Activated CD8-positive, alpha-beta memory T cell treated with anti-CD3 and anti-CD28 coated beads, Interleukin-2, amount 10 ng/mL, durations not matched to agents 7 days and 5 days (primary cell): ENCODE data around the gene MAGIX. TPM values are rescaled to one million over a fixed set of nuclear protein-coding genes. Genes with fewer than 3 reads are reported as not detected.
"Not testable (repeated sequence)": the region's sequence is repeated elsewhere in the genome, so short reads cannot be mapped to it uniquely, and the experiment has no call there.

ENCODE experiments used
- ATAC-seq: fragments of 150-1000 bp; cut with Tn5 transposase; one replicate; pipeline ENCODE4 v1.10.0; 2021; ENCODE audit warnings: moderate library complexity
- CTCF ChIA-PET: fragments of 350-600 bp; sonication (Branson Sonifier 250); formaldehyde crosslinking; loops from one replicate; lab custom pipeline; 2021; ENCODE audit warnings: antibody characterized with exemption; lab: Charles Lee
- DNase-seq: peaks from one replicate; pipeline ENCODE4 v3.0.0-alpha.2; 2020
- H3K27ac Mint-ChIP-seq: one replicate; pipeline ENCODE4 v1.8.0; 2021; ENCODE audit warnings: mild to moderate bottlenecking, mixed read lengths
- H3K27me3 Mint-ChIP-seq: one replicate; pipeline ENCODE4 v1.8.0; 2021; ENCODE audit warnings: mixed read lengths
- H3K36me3 Mint-ChIP-seq: one replicate; pipeline ENCODE4 v1.8.0; 2021; ENCODE audit warnings: mild to moderate bottlenecking, mixed read lengths
- H3K4me1 Mint-ChIP-seq: one replicate; pipeline ENCODE4 v1.8.0; 2021; ENCODE audit warnings: mixed read lengths
- H3K4me3 Mint-ChIP-seq: one replicate; pipeline ENCODE4 v1.8.0; 2021; ENCODE audit warnings: mild to moderate bottlenecking, moderate library complexity, mixed read lengths
- H3K9me3 Mint-ChIP-seq: one replicate; pipeline ENCODE4 v1.8.0; 2022; ENCODE audit warnings: low read depth, mixed read lengths
- total RNA-seq, 2 experiments: library from RNA; stranded (reverse); gene quantifications; one replicate each; pipeline ENCODE4 v1.2.3, GENCODE V29; 2021

Gene MAGIX
- total RNA-seq, 2 experiments from 2014 or later = 1.1 to 2.0 TPM

DNA sequence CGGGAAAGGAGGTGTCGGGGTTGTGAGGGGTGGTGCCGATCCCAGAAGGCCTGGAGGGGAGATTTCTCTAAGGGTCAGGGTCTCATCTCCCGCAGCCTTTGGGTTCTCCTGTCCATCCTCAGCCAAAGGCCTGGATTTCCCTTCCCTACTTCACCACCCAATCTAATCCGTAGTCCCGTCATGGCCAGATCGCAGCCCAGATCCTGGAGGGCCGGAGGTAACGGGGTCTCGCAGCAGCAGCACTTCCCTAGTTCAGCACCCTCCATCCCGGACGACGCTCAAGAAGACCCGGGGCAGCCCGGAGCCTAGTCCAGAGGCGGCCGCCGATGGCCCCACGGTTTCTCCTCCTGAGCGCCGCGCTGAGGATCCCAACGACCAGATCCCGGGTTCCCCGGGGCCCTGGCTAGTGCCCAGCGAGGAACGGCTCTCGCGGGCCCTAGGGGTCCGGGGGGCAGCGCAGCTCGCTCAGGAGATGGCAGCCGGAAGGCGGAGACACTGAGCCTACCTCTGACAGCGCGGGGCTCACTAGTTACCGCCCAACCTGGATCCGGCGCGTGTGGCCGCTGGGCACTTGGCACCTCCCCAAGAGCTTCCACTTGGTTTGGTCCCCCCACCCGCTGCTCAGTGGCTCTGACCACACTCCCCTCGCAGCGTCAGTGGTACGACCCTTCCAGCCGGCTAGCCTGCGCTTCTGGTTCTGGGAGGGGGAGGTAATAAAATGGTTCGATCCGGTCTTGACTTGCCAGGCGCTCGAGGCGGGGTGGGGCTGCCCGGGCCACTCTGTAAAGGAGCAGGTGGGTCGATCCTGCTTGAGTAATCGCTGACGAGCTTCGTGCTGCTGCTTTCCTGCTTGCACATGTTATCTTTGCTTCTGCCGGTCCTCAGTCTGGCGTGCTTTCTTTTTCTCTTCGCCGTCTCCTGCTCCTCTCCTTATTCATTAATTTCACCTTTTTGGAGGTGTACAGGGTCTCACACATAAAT is 3.6 kb downstream of the MAGIX start:
- peak; percentile 52 for ATAC-seq

GRCh38 chrX:49166914-49167739 is 4.6 kb downstream of the MAGIX start:
- Mint-ChIP-seq H3K27me3 (no peaks in the 10 kb centered on the region), H3K9me3 (no peaks in the 10 kb centered on the region), H3K4me1 (peaks cover 37% of the 10 kb centered on the region), H3K27ac (peak overlapping the region; percentile 96), H3K36me3 (no peaks in the 10 kb centered on the region), H3K4me3 (peak overlapping the region; percentile 81)
- DNase-seq (peak; percentile 81), ATAC-seq (peak; percentile 38)
- CTCF ChIA-PET = interaction anchor here (0.7 to 4.2 kb wide), 8 partner anchors 10 to 276 kb away, joined by 3 to 31 read pairs (median 4); no protein-coding TSS in a partner anchor

More for the DNA sequence above, 3.6 kb downstream of the MAGIX start:
- Mint-ChIP-seq H3K27me3 (no peaks in the 10 kb centered on the region), H3K27ac (peak overlapping the region; percentile 96), H3K9me3 (no peaks in the 10 kb centered on the region), H3K36me3 (no peaks in the 10 kb centered on the region), H3K4me1 (peaks cover 38% of the 10 kb centered on the region), H3K4me3 (peak overlapping the region; percentile 81)
- peak; percentile 86 for DNase-seq
- CTCF ChIA-PET = interaction anchor here (0.8 to 4.2 kb wide), 7 partner anchors 11 to 126 kb away, joined by 3 to 31 read pairs (median 5); no protein-coding TSS in a partner anchor

GRCh38 chrX:49167740-49168108 is 5.2 kb downstream of the MAGIX start:
- H3K27ac Mint-ChIP-seq = peak overlapping the region; percentile 96
- no peaks in the 10 kb centered on the region for H3K36me3 Mint-ChIP-seq
- H3K4me3 Mint-ChIP-seq = peak overlapping the region; percentile 81
- H3K27me3 Mint-ChIP-seq = no peaks in the 10 kb centered on the region
- peaks cover 39% of the 10 kb centered on the region for H3K4me1 Mint-ChIP-seq
- DNase-seq (no peak), ATAC-seq (no peak)
- no peaks in the 10 kb centered on the region for H3K9me3 Mint-ChIP-seq
- CTCF ChIA-PET = interaction anchor here (0.7 to 4.2 kb wide), 6 partner anchors 12 to 380 kb away, joined by 3 to 31 read pairs (median 5); no protein-coding TSS in a partner anchor

DNA sequence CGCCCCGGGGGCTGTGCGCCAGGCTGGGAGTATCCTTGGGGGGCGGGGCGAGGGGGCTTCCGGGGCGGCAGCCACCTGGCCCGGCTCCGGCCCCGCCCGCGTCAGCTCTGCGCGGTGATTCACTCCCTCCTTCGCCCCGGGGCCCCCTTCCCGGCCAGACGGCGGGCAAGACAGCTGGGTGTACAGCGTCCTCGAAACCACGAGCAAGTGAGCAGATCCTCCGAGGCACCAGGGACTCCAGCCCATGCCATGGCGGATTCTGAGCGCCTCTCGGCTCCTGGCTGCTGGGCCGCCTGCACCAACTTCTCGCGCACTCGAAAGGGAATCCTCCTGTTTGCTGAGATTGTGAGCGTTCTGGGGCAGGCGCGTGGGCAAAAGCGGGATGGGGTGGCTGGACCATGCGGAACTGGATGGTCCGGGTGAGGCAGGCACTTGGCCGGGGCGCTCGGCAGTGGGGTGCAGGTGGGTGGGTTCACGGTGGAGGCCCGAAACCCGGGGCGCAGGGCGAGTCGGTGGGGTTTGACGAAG is 9.3 kb downstream of the MAGIX start, which contains the start of gene PLP2:
PLP2 (plus strand) TSS at position 147 of the 528 bp plus-strand sequence; CDS start at position 250, 103 bp downstream.
- H3K27ac Mint-ChIP-seq = peak within 1 kb of the TSS; percentile 91
- no peaks in the 10 kb centered on the region for H3K9me3 Mint-ChIP-seq
- H3K36me3 Mint-ChIP-seq = peaks cover 15% of the 10 kb centered on the region
- DNase-seq (peak; percentile 60), ATAC-seq (peak; percentile 37)
- no peaks in the 10 kb centered on the region for H3K27me3 Mint-ChIP-seq
- H3K4me3 Mint-ChIP-seq = peak within 1 kb of the TSS; percentile 87
- CTCF ChIA-PET = interaction anchor here (0.7 to 1.5 kb wide), 4 partner anchors 8 to 21 kb away, joined by 3 to 6 read pairs (median 4); no protein-coding TSS in a partner anchor
- peaks cover 32% of the 10 kb centered on the region for H3K4me1 Mint-ChIP-seq

DNA sequence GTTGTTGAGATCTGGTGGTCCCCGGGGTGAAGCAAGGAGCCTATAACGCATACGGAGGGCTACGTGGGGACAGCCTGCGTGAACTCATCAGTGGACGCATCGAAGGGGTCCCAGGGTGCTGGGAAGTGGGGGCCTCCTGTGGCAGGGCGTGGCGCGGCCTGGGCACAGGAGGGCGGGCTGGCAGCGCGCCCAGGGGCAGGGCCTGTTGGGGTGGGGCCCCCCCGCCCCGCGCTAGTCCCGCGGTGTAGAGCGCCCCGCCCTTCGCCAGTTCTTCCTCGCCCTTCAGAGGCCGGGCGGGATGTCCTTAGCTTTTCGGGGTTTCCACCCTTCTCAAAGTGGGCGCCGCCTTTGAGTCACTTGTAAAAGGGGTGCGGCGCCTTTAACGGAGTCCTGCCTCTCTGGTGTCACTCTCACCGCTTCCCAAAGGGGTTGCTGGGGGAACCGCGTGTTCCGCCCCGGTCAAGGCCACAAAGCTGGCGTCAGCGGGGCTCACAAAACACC is 9.8 kb downstream of the MAGIX start:
- CTCF ChIA-PET = interaction anchor here (0.8 to 1.5 kb wide), 3 partner anchors 8 to 20 kb away, joined by 3 to 6 read pairs (median 4); no protein-coding TSS in a partner anchor
- H3K9me3 Mint-ChIP-seq = no peaks in the 10 kb centered on the region
- H3K36me3 Mint-ChIP-seq = peaks cover 15% of the 10 kb centered on the region
- peak overlapping the region; percentile 87 for H3K4me3 Mint-ChIP-seq
- DNase-seq (peak; percentile 90), ATAC-seq (peak; percentile 89)
- no peaks in the 10 kb centered on the region for H3K27me3 Mint-ChIP-seq
- H3K4me1 Mint-ChIP-seq = peaks cover 30% of the 10 kb centered on the region
- peak overlapping the region; percentile 91 for H3K27ac Mint-ChIP-seq

- Mint-ChIP-seq H3K36me3 (peaks cover 18% of the 10 kb centered on the region), H3K4me1 (peaks cover 24% of the 10 kb centered on the region), H3K4me3 (peak overlapping the region; percentile 70)
- CTCF ChIA-PET, H3K27me3 Mint-ChIP-seq, DNase-seq, ATAC-seq, H3K27ac Mint-ChIP-seq, H3K9me3 Mint-ChIP-seq: not testable (repeated sequence)
Observed at GRCh38 chrX:49173544-49173943, 11.0 kb downstream of the MAGIX start.

DNA sequence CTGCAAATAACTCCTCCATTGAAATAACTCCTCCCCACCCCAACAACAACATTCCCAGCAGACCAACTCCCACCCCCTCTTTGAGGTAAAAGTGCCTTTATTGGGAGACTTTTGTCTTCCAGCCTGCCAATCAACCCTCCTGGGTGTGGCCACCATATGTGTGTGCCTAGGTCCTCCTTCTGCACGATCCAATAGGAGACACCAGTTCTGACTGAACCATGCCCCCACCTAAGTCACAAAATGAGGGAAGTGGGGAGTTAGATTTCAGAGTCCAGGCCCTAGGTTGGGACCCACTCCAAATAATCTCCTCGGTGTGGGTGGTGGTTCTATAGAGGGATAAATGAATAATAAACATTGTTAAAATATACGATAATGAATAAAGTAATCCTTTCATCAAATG is 12.2 kb downstream of the MAGIX start:
- Mint-ChIP-seq H3K27ac (no peak overlapping the region), H3K36me3 (peaks cover 25% of the 10 kb centered on the region), H3K4me3 (no peak overlapping the region), H3K27me3 (no peaks in the 10 kb centered on the region), H3K4me1 (peaks cover 24% of the 10 kb centered on the region), H3K9me3 (no peaks in the 10 kb centered on the region)
- CTCF ChIA-PET = no interaction called here
- ATAC-seq (no peak), DNase-seq (no peak)

DNA sequence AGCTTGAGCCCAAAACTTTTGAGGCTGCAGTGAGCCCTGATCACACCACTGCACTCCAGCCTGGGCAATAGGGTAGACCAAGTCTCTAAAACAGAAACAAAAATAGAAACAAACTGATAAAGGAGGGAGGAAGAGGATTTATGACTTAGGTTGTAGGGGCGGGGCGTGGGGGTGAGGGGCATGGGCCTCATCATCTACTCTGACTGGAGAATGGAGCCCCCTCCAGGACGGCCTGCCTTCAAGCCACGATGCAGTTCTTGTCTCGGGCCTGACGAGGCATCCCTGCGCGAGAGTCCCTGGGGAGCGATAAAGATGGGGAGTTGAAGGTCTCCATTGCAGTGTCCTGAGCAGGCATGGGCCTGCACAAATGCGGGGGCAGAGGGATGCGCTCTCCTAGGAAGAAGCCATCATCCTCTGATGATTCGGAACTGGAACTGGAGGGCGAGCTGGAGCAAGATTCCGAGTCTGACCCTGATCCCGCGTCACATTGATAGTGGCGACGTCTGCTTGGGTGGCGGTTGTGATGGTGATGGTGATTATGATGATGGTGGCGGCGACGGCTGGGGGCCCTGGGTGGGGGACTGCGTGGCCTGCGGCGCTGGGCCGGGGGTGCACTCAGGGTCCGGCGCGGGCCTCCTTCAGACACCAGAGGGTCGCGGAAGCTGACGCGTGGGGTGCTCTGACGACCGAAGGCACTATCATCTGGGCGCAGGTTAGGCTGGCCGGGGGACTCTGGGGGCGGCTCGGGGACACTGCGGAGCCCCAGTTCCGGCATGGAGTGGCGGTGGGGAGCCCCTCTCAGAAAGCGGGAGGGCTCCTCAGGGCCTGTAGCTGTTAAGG is 13.1 kb downstream of the MAGIX start:
- peaks cover 24% of the 10 kb centered on the region for H3K4me1 Mint-ChIP-seq
- H3K27ac Mint-ChIP-seq = no peak overlapping the region
- ATAC-seq = no peak

DNA sequence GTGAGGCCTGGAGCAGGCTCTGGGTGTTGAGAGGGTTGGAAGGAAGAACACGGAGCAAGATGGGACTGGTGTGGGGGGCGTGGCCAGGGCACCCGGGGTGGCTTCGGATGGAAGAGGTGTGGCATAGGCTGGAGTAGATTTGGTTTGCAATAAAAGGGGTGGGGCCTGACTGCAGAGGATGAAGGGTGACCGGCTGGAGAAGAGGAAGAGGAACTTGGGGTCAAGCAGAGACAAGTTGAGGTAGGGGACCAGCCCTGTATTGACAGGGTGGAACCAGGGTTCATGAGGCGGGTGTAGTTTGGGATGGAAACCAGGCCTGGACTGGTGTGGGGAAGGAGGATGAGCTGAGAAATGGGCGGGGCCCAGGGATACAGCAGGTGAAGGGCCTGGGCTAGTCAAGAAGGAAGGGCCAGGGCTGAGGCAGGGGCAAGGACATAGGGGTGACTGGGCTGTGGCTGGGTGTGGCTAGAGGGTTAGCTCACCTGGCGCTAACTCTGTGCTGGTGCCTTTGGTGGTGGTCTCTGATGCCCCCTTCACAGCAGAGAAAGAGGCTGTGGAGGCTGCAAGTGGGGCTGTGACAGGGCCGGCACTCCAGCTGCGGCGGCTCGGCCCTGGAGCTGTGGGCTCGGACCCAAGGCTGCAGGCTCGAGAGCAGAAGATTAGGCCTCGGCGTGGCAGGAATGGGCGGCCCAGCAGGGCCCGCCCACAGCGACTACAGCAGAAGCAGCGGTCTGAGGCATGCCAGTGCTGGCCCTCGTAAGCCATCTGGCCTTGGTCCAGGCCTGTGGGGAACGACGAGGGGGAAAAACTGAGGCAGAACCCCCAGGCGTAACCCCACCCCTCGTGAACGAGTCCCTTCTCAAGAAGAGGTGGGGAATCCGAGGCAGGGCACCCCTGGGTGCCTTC is 14.1 kb downstream of the MAGIX start:
- CTCF ChIA-PET = interaction anchor here (1.6 kb wide), 1 partner anchor 10 kb away, joined by 5 read pairs; no protein-coding TSS in a partner anchor

More for the DNA sequence above, 13.1 kb downstream of the MAGIX start:
- Mint-ChIP-seq H3K4me3 (no peak overlapping the region), H3K36me3 (peaks cover 31% of the 10 kb centered on the region), H3K9me3 (no peaks in the 10 kb centered on the region), H3K27me3 (no peaks in the 10 kb centered on the region)
- DNase-seq = no peak
- CTCF ChIA-PET = no interaction called here

GRCh38 chrX:49177338-49177833 is 14.8 kb downstream of the MAGIX start:
- no peak overlapping the region for H3K27ac Mint-ChIP-seq
- H3K36me3 Mint-ChIP-seq = peaks cover 36% of the 10 kb centered on the region
- DNase-seq (no peak), ATAC-seq (peak; percentile 35)
- H3K27me3 Mint-ChIP-seq = no peaks in the 10 kb centered on the region
- no peak overlapping the region for H3K4me3 Mint-ChIP-seq
- CTCF ChIA-PET = interaction anchor here (0.7 to 1.6 kb wide), 2 partner anchors 11 to 97 kb away, joined by 3 to 5 read pairs; no protein-coding TSS in a partner anchor
- peaks cover 20% of the 10 kb centered on the region for H3K4me1 Mint-ChIP-seq
- H3K9me3 Mint-ChIP-seq = no peaks in the 10 kb centered on the region

More for the DNA sequence above, 14.1 kb downstream of the MAGIX start:
- ATAC-seq (no peak), DNase-seq (no peak)
- H3K36me3 Mint-ChIP-seq = peaks cover 33% of the 10 kb centered on the region
- H3K4me1 Mint-ChIP-seq = peaks cover 20% of the 10 kb centered on the region
- H3K4me3 Mint-ChIP-seq = no peak overlapping the region
- H3K27me3 Mint-ChIP-seq = no peaks in the 10 kb centered on the region
- H3K27ac Mint-ChIP-seq = no peak overlapping the region
- no peaks in the 10 kb centered on the region for H3K9me3 Mint-ChIP-seq
